ENCODE data around the gene SPATA25.
"Not testable (repeated sequence)": the region's sequence is repeated elsewhere in the genome, so short reads cannot be mapped to it uniquely, and the experiment has no call there.

Gene SPATA25

DNA sequence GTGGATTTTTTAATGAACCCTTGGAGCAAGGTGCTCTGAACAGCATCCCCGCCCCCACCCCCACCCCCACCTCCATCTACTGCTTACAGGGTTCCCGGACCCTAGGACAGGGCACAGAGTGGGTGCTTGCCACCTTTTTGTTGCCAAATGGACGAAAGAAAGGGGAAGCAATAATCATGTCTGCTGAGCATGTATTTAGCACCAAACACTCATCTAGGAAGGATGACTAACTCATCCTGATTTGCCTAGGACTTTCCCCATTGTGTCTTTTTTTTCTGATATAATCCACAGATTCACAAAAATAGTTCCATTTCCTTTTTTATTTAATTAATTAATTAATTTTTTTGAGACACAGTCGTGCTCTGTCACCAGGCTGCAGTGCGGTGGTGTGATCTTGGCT, 25.7 kb upstream of the SPATA25 start:
- DNase-seq (ENCODE audit: low read depth), result peak; percentile 54

GRCh38 chr20:45912344-45912682, 24.9 kb upstream of the SPATA25 start:
- DNase-seq (ENCODE audit: low read depth), result no peak

GRCh38 chr20:45911486-45912343, 24.3 kb upstream of the SPATA25 start, which contains the start of gene PLTP:
Gene PLTP (minus strand): TSS chr20:45912155. CDS start chr20:45911452, 703 bp downstream.
- DNase-seq (ENCODE audit: low read depth), result peak; percentile 63

DNA sequence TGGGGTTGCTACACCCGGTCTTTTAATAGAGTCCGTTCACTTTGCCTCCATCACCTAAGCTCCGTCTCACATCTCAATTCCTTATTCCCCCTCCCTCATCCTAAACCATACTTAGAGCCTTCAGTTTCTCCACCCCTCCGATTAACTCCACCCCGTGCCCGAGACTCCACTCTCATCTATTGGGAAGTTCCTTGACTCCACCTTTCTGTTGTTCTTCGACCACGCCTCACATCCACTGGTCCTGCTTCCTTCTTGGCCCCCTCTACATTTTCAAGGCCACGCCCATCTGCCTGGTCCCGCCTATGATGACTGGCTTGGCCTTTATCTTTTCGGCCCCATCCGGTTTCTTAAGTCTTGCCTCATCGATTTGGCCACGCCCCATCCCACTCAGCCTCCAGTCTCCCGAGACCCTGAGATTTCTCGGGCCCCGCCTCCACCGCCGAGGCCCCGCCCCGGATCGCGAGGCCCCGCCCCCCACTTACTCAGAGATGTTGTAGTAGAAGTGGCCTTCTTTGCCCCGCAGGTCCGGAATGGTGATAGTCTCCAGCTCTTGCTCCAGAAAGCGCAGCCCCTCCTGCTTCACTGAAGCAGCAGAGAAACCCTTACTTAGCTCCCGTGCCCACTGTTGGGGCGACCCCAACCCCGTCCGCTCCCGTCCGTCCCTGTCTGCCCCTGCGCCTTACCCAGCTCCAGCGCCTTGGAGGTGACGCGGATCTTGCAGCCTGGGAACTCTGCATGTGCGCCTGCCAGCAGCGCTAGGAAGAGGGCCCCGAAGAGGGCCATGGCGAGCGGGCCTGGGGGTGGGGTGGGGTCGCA, 23.5 kb upstream of the SPATA25 start:
- peak; percentile 100 for DNase-seq (ENCODE audit: low read depth)

DNA sequence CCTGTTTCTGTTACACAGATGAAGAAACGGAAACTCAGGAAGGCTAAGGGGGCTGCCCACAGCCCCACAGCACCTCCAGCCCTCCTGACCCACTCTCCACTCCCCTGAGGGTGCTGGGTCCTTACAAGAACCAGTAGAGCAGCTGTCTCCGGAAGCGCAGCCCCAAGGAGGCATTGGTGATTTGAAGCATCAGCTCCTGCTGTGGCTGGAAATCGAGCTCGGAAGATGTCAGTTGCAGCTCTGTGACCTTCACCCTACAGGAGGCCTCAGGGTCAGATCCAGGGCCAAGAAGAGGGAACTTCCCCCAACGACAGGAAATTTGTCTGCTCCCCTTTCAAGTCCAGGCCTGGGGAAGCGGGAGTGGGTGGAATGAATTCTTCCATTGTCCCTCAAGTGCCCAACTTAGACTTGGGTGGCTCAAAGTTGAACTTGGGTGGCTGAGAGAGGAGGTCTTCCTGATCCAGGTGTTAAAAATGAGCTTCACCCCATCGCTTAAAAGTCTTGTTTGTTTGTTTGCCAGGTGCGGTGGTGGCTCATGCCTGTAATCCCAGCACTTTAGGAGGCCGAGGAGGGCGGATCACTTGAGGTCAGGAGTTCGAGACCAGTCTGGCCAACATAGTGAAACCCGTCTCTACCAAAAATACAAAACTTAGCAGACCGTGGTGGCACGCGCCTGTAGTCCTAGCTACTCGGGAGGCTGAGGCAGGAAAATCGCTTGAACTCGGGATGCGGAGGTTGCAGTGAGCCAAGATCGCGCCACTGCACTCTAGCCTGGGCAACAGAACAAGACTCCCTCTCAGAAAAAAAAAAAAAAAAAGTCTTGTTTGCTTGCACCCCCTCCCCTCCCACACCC, 22.6 kb upstream of the SPATA25 start:
- no peak for DNase-seq (ENCODE audit: low read depth)

DNA sequence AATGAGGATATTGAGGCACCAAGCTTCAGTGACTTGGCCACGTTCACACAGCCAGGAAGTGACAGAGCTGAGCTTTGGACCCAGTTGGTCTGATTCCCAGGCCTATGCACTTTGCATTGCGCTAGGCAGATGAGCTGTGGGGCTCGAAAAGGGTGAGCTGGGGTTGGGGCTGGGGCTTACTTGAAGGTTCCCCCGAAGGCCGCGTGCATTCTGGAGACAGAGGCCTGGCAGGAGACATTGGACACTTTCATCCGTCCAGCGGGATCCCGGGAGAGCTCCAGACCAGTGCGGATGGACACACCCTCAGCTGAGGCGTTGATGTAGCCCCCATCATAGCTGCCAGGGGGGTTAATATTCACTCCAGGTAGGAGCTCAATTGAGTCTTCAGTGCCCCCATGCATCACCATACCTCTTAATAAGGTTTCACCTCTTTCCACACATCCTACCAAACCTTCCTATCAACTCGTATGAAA, 21.9 kb upstream of the SPATA25 start:
- DNase-seq (ENCODE audit: low read depth), result no peak

DNA sequence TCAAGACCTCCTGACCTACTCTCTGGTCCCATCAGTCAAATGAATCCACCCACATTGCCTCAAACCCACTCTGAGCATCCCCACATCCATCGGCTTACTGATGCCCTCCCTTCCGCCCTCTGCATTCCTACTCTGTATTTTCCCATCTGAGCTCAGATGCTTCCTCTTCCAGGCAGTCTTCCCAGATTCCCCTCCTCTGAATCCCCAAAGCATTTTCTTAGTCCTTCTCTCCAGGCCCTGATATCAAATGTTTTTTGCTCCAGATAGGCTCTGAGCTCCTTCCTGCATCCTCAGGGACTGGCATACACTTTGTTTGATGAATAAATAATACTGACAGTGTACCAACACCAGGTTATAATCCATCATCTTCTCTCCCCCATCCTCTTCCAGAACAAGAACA, 20.7 kb upstream of the SPATA25 start:
- no peak for DNase-seq (ENCODE audit: low read depth)

DNA sequence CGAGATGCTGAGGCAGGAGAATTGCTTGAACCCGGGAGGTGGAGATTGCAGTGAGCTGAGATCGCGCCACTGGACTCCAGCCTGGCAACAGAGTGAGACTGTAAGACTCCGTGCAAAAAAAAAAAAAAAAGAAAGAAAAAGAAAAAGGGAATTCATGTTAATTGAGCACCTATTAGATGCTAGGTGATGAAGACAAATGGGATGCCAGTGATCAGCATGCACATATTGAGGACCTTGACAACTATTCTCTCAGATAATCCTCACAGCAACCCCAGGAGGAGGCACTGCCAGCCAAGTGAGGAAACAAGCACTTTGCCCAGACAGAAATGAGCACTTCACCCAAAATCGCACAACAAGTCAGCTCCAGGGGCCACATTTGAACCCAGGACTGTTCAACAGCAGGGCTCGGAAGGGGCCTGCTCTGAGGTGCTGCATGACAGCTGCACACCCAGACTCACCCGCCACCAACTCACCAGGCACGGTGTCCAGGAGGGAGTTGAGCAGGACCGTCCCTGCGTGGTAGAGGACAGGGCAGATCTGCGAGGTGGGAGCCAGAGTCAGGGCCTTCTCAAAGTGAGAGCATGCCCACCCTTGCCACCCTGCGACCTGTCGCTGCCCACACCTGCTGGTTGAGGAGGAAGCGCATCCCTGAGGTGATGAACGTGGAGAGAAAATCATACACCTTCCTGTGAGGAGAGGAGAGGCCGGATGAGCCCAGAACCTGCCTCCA, 20.0 kb upstream of the SPATA25 start:
- DNase-seq (ENCODE audit: low read depth), result no peak

DNA sequence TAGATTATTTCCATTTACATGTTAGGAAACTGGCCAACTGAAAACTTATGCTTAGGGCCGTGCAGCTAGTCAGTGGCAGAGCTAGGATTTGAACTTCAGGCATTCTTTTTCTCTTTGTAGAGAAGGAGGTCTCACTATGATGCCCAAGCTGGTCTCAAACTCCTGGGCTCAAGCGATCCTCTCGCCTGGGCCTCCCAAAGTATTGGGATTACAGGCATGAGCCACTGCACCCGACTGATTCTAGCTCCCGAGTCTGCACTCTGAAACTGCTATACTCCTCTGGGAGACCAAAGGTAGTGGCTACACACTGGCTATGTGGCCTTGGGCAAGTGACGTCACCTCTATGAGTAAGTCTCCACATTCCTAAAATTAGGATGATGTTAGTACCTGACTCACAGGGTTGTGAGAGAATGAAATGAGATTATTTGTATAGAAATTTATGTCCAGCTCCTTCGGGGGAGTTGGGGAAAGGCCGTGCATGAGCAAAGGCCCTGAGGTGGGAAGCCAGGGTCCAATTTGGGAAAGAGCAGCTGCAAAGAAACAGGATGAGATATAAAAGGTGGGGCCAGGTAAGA, 18.2 kb upstream of the SPATA25 start:
- DNase-seq (ENCODE audit: low read depth), result peak; percentile 100

DNA sequence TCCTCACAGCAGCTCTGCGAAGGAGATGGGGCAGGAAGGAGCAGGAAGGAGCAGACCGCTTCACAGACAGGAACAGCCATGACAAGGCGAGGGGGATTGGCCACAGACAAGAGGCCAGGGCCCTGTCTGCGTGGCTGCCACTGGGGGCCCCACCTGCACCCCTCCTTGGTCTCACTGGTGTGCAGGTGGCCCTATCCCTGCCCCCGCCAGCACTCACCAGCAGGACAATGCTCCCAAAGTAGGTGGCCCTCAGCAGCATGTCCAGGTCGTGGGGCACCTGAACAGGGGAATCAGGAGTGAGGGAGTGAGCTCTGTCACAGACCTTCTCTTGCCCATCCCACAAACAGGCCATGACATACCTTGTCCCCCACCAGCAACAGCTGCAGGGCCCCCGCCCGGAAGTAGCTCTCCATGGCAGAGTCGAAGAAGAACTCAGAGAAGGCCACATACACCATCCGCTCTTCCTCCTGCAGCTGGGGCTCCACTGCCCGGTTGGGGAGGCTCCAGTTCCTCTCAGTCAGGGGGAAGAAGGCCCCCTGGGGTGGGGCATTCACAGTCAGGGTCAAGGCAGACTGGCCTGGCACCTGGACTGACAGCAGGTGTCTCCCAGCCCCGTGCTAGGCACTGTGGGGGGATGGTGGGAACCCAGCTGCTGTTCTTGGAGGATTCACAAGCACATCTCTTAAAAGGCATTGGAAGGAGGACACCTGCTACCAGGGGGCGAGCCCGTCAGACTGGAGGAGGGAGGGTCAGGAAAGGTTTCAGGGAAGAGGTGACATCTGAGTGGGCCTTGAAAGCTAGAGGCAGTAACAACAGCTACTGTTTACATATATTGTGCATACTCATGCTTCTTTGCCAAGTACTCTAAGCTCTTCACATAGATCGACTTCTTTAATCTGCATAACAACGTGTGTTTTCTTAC, 17.4 kb upstream of the SPATA25 start:
- DNase-seq (ENCODE audit: low read depth), result peak; percentile 44

- no peak for DNase-seq (ENCODE audit: low read depth)
These were observed 14.8 kb upstream of the SPATA25 start for GRCh38 chr20:45902199-45902701.

DNA sequence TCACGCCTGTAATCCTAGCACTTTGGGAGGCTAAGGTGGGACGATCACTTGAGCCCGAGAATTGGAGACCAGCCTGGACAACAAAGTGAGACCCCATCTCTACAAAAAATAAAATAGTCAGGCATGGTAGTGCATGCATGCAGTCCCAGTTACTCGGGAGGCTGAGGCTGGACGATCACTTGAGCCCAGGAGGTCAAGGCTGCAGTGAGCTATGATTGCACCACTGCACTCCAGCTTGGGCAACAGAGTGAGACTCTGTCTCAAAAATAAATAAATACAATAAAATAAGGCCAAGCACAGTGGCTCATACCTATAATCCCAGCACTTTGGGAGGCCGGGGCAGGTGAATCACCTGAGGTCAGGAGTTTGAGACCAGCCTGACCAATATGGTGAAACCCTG, 13.9 kb upstream of the SPATA25 start:
- DNase-seq (ENCODE audit: low read depth), result not testable (repeated sequence)

DNA sequence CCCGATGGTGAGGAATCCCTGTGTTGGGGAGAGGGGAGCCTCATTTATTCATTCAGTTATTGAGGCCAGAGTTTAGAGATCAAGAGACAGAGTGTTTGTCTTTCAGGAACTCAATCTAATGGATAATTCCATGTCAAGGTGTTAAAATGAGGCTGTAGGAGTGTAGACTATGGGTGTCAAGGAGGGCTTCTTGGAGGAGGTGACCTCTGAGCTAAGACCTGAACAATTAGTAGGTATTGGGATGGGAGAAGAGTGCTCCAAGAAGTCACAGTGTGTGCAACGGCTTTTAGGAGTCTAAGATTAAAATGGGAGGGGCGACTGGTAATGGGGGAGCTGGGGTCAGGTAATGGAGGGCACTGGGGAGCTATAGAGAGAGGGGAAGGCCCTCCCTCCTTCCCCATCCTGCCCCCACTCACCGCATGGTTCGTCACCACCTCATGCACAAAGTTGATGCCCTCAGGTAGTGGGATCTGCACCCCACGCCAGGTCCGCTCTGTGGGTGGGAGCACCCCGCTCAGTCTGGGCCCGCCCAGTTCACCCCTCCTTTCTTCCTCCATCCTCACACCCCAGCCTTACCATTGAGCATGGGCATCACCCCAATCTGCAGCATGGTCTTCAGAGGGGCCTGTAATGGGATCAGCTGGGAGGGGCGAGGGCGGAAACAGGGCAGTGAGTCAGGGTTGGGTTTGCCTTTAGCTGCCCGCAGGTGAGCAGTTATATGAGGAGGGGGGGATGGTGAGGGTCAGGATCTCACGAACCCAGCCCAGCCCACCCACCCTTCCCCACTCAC, 11.8 kb upstream of the SPATA25 start:
- no peak for DNase-seq (ENCODE audit: low read depth)

DNA sequence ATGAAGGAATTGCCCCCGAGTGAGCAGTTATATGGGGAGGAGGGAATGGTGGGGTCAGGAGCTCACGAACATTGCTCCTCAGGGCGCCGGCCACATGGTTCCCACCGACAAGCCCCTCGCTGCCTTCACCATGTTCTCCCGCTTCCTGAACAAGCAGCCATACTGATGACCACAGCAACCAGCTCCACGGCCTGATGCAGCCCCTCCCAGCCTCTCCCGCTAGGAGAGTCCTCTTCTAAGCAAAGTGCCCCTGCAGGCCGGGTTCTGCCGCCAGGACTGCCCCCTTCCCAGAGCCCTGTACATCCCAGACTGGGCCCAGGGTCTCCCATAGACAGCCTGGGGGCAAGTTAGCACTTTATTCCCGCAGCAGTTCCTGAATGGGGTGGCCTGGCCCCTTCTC, 10.9 kb upstream of the SPATA25 start:
- DNase-seq (ENCODE audit: low read depth), result no peak

DNA sequence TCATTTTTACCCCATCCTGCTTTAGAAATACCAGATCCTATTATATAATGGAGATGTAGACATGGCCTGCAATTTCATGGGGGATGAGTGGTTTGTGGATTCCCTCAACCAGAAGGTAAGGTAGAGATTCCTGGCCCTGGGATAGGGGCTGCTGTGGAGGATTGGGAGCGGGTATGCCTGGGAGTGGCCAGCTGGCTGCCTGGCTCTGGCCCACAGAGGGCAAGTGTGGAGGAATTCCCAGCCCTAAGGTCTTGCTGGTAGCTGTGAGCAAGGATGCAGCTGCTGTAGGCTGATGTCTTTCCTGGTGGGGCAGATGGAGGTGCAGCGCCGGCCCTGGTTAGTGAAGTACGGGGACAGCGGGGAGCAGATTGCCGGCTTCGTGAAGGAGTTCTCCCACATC, 10.3 kb upstream of the SPATA25 start:
- no peak for DNase-seq (ENCODE audit: low read depth)

- DNase-seq (ENCODE audit: low read depth), result no peak
These were observed 9.9 kb upstream of the SPATA25 start for GRCh38 chr20:45897289-45897688.

GRCh38 chr20:45896641-45897161, 9.3 kb upstream of the SPATA25 start:
- DNase-seq (ENCODE audit: low read depth), result no peak

- DNase-seq (ENCODE audit: low read depth), result no peak
These were observed 7.4 kb upstream of the SPATA25 start for GRCh38 chr20:45894797-45895196.

DNA sequence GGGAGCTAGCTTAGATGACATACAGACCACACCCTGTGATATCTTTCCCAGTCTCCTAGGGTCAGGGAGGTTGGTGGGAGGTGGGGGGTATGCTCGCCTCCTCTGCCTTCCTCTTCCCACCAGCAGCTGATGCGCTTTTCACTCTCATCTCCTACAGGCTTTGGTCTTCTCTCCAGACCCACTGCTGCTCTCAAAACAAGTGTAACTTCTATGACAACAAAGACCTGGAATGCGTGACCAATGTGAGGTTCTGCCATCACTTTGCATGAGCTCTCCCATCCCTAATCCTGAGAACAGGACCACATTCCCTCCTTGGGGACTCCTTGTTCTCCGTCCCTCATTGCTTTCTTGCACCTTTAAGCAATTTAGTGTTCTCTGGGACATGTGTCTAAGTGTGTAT, 6.4 kb upstream of the SPATA25 start:
- DNase-seq (ENCODE audit: low read depth), result peak; percentile 29

All from ELR (cell line).